NCI-H2196 treated with DMSO at 0.1 percent for 48 hours (cell line): Measurements from ENCODE around the gene ITM2C.

Experiments used
- DNase-seq: peaks from one replicate; lab custom pipeline; 2025; ENCODE audit not compliant: unreplicated experiment; lab: John Stamatoyannopoulos, UW

ITM2C gene

GRCh38 chr2:230872968-230873660, 8.4 kb downstream of the ITM2C start:
- DNase-seq, result no peak

DNA sequence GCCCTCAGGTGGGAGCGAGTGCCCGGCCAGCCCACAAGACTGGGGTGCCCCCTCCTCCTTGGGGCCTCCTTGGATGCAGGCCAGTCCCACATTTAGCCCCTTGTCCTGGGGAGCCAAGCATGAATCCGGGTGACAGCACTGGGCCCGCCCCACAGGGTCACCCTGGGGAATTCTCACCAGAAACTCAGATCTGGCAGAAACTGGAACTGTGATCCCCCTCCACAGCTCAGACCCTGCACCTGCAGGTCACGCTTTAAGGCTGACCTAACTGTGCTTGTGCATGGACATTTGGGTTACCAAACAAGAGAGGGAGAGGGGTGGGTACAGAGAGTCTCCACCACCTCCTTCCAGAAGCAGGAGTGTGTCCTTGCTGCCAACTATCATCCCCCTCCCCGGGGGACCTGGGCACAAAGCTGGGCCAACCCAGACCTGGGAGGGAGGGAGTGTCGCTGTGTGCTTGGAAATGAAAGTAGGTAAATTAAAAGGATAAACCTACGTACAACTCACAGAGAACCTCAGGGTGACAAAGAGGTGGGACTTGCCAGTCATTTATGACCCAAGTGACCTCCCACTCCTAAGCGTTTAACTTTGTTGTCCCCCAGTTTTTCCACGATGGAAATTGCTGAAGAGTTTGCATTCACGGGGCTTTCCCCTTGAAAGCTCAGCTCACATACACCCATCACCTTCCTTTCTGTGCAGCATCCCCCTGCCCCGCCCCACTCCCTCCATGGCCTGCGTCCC, 9.1 kb downstream of the ITM2C start:
- no peak for DNase-seq

GRCh38 chr2:230874456-230874855, 9.7 kb downstream of the ITM2C start:
- no peak for DNase-seq

GRCh38 chr2:230874876-230875275, 10.1 kb downstream of the ITM2C start:
- DNase-seq, result no peak

DNA sequence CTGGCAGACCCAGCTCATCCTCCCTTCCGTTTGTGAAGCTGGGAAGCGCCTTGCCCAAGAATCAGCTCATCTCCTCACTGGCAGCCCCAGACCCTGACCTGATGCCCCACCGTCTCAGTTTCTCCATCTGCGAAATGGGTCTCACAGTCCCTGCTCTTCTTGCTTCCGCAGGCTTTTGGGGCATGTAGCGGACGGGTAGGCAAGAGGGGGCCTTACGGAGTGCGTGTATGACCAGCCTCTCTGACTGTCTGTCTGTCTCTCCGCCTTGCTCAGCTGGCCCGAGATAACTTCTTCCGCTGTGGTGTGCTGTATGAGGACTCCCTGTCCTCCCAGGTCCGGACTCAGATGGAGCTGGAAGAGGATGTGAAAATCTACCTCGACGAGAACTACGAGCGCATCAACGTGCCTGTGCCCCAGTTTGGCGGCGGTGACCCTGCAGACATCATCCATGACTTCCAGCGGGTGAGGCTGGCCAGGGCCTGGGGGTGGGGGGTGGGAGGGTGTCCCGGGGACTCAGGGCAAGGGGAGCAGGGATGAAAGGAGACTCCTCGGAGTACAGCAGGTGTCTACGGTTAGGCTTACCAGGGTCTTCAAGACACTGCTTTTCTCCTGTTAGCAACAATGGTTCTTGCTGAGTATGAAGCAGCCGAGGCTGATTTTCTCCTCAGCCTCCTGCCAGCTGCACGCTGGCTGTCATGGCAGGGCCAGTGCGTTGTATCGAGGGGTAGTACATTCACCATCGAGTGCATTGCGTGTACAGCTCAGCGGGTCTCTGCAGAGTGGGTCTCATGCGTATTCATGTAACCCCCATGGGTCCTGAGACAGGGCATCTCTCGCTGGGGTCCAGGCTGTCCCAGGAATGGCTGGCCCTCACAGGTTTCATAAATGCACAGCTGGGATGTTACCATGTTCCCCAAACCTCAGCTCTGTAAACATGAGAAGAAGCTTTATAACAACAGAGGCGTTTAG, 10.9 kb downstream of the ITM2C start:
- no peak for DNase-seq

DNA sequence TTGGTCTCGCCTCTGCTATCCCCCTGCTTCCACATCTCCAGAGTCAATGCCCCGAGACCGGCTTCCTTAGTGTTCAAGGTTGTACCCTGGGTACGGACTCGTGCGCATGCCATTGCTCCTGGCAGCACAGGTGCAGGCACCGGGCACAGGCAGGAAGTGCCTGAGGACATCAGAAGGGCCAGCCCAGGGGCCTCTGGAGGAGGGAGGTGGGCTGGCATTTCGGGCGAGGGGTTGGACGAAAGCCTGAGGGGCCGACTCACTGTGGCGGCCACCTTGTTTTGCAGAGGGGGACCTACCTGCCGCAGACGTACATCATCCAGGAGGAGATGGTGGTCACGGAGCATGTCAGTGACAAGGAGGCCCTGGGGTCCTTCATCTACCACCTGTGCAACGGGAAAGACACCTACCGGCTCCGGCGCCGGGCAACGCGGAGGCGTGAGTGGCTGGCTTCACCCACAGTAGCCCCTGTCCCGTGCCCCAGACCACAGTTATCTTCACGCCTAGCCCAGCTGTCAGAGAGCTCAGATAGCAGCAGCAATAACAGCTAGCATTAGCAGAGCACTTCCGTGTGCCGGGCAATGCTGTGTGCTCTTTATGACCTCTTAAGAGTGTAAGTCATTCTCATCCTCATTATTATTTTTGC, 12.5 kb downstream of the ITM2C start:
- DNase-seq, result no peak

DNA sequence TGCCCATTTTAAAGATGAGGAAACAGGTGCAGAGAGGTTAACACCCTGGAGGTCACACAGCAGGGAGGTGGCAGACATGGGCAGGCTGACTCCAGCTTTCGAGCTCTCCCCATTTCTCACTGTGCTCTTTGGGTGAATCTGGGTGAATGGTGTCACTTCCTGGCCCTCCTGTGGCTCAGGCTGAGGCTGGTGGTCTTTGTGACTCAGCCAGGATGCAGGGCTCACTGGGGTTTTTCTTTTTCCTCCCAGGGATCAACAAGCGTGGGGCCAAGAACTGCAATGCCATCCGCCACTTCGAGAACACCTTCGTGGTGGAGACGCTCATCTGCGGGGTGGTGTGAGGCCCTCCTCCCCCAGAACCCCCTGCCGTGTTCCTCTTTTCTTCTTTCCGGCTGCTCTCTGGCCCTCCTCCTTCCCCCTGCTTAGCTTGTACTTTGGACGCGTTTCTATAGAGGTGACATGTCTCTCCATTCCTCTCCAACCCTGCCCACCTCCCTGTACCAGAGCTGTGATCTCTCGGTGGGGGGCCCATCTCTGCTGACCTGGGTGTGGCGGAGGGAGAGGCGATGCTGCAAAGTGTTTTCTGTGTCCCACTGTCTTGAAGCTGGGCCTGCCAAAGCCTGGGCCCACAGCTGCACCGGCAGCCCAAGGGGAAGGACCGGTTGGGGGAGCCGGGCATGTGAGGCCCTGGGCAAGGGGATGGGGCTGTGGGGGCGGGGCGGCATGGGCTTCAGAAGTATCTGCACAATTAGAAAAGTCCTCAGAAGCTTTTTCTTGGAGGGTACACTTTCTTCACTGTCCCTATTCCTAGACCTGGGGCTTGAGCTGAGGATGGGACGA, 13.2 kb downstream of the ITM2C start:
- DNase-seq, result no peak

DNA sequence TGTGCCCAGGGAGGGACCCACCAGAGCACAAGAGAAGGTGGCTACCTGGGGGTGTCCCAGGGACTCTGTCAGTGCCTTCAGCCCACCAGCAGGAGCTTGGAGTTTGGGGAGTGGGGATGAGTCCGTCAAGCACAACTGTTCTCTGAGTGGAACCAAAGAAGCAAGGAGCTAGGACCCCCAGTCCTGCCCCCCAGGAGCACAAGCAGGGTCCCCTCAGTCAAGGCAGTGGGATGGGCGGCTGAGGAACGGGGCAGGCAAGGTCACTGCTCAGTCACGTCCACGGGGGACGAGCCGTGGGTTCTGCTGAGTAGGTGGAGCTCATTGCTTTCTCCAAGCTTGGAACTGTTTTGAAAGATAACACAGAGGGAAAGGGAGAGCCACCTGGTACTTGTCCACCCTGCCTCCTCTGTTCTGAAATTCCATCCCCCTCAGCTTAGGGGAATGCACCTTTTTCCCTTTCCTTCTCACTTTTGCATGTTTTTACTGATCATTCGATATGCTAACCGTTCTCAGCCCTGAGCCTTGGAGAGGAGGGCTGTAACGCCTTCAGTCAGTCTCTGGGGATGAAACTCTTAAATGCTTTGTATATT, 14.0 kb downstream of the ITM2C start:
- DNase-seq, result no peak

DNA sequence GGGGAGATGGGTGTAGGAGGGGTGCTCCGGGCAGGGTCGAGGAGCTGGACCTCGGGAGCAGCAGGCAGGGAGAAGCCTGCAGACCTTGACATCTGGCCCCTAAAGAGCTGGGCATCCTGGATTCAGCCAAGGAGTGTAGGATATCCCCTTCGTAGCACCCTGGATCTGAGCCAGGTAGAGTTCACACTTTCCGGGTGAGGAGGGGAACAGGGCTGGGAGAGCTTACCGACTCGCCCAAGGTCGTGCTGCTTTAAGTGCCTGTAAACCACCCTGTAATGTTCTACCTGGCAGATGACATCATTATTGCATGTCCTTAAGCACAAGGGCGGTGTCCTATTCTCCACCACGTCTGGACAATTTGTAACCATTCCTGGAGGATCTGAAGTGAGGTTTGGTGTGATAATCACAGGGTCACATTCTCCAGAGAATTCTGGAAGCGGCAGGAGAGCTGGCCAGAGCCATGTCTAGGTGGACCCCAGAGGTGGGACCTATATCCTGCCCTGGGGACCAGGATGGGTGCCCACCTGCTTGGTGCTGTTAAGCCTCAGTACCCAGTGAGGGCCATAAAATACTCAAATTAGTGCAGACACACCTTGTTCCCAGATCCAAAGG, 14.6 kb downstream of the ITM2C start:
- no peak for DNase-seq

DNA sequence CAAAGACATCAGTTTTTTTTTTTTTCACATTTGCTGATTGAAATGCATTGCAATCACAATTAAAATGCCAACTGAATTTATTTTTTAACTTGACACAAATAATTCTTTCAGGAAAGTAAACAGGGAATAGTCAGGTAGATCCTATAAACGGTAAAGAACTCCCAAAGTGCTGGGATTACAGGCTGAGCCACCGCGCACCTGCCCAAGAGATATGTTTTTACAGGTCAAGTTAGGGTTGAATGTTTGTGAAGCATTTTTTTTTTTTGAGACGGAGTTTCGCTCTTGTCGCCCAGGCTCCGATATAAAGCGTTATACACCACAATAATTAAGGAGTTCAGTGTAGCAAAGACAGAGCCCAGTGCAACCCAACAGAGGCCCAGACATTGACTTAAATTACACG, 15.1 kb downstream of the ITM2C start:
- DNase-seq, result no peak

DNA sequence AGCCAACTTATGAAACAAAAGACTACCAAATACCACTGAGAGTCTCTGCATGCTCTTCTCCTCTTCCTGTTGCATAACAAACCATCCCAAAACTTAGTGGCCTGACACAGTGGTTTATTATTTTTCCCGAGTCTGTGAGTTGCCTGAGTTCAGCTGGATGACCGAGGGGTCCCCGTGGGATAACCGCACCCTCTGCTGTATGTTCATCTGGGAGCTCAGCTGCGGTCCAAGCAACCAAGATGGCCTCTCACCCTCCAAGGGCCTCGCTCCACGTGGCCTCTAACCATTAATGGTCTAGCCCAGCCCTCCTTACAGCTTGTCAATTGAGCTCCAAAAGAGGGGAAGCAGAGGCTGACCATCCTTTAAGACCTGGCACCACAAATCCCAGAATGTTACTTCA, 17.1 kb downstream of the ITM2C start:
- DNase-seq, result no peak

DNA sequence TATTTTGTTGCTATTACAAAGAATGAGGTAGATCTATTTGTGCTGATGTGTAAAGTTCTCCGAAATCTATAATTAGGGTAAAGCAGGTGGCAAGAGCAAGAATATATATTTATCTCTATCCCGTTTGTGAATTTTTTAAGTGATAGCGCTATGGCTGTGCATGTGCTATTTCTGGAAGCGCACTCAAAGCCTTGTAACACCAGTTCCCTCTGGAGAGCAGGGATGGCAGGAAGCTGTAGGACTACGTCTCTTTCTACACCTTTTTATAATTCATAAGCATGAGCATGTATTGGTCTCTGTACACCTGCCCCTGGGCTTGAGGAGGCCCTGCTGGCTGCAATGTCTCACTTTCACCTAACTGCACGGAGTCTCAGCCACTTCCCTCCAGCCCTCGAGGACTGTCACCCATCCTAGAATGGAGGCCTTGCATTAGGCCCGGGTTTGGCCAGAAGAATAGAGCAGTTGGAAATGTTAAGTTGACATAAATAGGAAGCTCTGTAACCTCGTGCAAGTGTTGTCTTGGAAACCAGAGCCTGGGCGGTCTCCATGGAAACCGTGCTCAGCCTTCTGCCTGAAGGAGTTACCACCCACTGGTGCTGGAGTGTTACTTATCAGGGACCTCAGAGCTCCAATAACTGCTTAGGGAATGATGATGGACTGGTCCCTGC, 20.9 kb downstream of the ITM2C start:
- DNase-seq, result peak; percentile 28

- no peak for DNase-seq
Measured at GRCh38 chr2:230886206-230886605, 21.5 kb downstream of the ITM2C start.

GRCh38 chr2:230886671-230887071, 21.9 kb downstream of the ITM2C start:
- no peak for DNase-seq

DNA sequence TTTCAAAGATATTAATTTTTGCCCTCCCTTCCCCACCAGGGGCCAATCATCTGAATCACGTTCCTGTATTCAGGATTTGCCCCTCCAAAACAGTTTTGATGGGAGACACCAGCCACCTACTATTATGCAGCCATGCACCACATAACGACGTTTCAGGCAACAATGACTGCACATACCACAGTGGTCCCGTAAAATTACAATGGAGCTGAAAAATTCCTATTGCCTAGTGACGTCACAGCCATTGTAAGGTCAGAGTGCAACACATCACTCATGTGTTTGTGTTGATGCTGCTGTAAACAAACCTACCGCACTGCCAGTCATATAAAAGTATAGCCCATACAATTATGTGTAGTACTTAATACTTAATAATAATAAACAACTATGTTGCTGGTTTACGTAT, 22.6 kb downstream of the ITM2C start:
- no peak for DNase-seq

- DNase-seq, result no peak
Measured at GRCh38 chr2:230888824-230889400, 24.2 kb downstream of the ITM2C start.

DNA sequence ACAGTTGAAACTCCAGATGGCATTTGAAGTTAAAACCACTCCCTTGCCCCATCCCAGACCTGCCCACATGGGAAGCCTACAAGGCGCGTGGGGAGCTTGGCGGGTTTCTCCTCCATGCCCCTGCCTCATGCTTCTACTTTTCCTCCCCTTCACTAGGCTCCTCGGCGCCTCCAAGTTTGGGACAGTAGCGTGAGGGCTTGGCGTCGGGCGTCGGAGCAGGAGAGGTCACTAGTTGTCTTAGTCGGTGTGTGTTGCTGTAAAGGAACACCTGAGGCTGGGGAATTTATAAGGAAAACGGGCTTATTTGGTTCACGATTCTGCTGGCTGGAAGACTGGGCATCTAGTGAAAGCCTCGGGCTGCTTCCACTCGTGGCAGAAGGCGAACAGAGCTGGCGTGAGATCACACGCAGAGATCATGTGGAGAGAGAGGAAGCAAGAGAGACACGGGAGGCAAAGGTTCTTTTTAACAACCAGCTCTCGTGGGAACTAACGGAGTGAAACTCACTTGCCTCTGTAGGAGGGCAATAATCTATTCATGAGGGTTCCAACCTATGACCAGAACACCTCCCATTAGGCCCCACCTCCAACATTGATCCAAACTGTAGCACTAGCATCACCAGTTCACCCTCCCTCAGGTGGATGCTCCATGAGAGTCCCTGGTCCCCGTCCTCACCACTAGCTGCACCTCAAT, 25.3 kb downstream of the ITM2C start:
- DNase-seq, result no peak

- no peak for DNase-seq
Measured at GRCh38 chr2:230890646-230891045, 25.9 kb downstream of the ITM2C start.
